ENCODE data around the gene FXYD6. TPM values are rescaled to one million over a fixed set of nuclear protein-coding genes. Genes with fewer than 3 reads are reported as not detected.

The FXYD6 gene
- total RNA-seq, 1 donor from 2014 or later: 57.1 TPM

DNA sequence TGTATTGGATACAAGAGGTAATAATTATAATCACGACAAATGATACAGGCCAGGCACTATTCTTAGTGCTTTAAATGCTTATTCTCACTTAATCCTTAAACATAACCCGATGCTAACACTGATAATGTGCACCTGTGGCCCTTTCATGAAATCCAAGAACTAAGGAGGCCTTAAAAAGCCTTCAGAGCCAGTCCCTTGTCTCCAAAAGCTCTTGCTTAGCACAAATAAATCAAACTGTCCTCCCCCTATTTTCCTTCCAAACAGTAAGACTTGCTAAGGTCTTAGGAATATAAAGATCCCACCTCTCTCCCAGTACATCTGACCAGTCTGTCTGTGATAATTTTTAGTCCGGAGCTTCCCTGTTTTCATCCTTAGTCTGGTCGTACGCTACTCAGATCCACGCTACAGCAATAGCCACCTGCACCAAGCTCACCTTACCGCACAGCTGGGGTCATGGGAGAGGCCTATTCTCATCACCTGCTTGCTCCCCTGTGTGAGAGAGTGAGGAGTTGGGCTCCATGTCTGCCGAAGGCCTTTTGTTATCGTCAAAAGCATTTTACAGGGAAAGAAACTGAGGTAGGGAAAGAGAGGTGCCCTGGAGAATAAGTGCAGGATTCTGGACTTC is 16.9 kb downstream of the FXYD6 start:
- H3K36me3 Mint-ChIP-seq (ENCODE audit: unreplicated experiment): peaks cover under 1% of the 10 kb centered on the region
- no peak overlapping the region for H3K4me3 Mint-ChIP-seq (ENCODE audit: unreplicated experiment)
- H3K27me3 Mint-ChIP-seq (ENCODE audit: unreplicated experiment): peaks cover 4% of the 10 kb centered on the region
- TF ChIP-seq, protein P1, sequence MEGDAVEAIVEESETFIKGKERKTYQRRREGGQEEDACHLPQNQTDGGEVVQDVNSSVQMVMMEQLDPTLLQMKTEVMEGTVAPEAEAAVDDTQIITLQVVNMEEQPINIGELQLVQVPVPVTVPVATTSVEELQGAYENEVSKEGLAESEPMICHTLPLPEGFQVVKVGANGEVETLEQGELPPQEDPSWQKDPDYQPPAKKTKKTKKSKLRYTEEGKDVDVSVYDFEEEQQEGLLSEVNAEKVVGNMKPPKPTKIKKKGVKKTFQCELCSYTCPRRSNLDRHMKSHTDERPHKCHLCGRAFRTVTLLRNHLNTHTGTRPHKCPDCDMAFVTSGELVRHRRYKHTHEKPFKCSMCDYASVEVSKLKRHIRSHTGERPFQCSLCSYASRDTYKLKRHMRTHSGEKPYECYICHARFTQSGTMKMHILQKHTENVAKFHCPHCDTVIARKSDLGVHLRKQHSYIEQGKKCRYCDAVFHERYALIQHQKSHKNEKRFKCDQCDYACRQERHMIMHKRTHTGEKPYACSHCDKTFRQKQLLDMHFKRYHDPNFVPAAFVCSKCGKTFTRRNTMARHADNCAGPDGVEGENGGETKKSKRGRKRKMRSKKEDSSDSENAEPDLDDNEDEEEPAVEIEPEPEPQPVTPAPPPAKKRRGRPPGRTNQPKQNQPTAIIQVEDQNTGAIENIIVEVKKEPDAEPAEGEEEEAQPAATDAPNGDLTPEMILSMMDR (IDR thresholded peaks at IDR 0.05; ENCODE audit: partially characterized antibody, unreplicated experiment): no peak
- peaks cover 7% of the 10 kb centered on the region for H3K9me3 Mint-ChIP-seq (ENCODE audit: unreplicated experiment)
- H3K27ac Mint-ChIP-seq (ENCODE audit: unreplicated experiment): no peak overlapping the region
- no peak for DNase-seq
- H3K4me1 Mint-ChIP-seq (ENCODE audit: low read depth, unreplicated experiment): peaks cover 7% of the 10 kb centered on the region

DNA sequence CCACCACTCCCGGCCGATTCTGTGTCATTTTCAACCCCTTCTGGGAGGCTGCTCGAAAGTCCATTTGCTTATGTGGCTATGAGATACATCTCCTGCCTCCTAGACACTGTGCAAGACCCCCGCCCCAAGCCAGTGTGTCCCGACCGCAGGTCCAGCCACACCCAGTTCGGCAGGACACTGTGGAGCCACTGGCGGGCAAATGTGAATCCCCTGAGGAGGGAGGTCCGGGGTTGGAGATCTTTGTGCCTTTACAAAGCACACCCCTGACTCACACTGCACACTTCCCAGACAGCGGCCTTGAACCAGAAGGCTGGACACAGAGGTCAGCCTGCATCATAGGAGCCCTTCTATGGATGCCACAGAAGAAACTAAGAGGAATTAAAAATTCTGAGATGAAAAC is 17.4 kb downstream of the FXYD6 start:
- Mint-ChIP-seq H3K4me1 (ENCODE audit: low read depth, unreplicated experiment) (peaks cover 7% of the 10 kb centered on the region), H3K9me3 (ENCODE audit: unreplicated experiment) (peaks cover 7% of the 10 kb centered on the region), H3K27me3 (ENCODE audit: unreplicated experiment) (peaks cover 4% of the 10 kb centered on the region), H3K36me3 (ENCODE audit: unreplicated experiment) (peaks cover 6% of the 10 kb centered on the region), H3K27ac (ENCODE audit: unreplicated experiment) (no peak overlapping the region), H3K4me3 (ENCODE audit: unreplicated experiment) (no peak overlapping the region)
- DNase-seq: no peak
- TF ChIP-seq, protein P1 (IDR thresholded peaks at IDR 0.05; ENCODE audit: partially characterized antibody, unreplicated experiment): no peak

GRCh38 chr11:117857734-117858414 is 18.6 kb downstream of the FXYD6 start:
- H3K4me1 Mint-ChIP-seq (ENCODE audit: low read depth, unreplicated experiment): peaks cover 7% of the 10 kb centered on the region
- TF ChIP-seq, protein P1 (IDR thresholded peaks at IDR 0.05; ENCODE audit: partially characterized antibody, unreplicated experiment): no peak
- DNase-seq: no peak

GRCh38 chr11:117855912-117856651 is 20.4 kb downstream of the FXYD6 start:
- Mint-ChIP-seq H3K9me3 (ENCODE audit: unreplicated experiment) (peaks cover 4% of the 10 kb centered on the region), H3K27me3 (ENCODE audit: unreplicated experiment) (peaks cover 8% of the 10 kb centered on the region), H3K27ac (ENCODE audit: unreplicated experiment) (no peak overlapping the region), H3K36me3 (ENCODE audit: unreplicated experiment) (peaks cover 17% of the 10 kb centered on the region), H3K4me1 (ENCODE audit: low read depth, unreplicated experiment) (no peaks in the 10 kb centered on the region), H3K4me3 (ENCODE audit: unreplicated experiment) (no peak overlapping the region)
- DNase-seq: no peak
- TF ChIP-seq, protein P1 (IDR thresholded peaks at IDR 0.05; ENCODE audit: partially characterized antibody, unreplicated experiment): no peak

More at GRCh38 chr11:117857734-117858414, 18.6 kb downstream of the FXYD6 start:
- Mint-ChIP-seq H3K36me3 (ENCODE audit: unreplicated experiment) (peaks cover 10% of the 10 kb centered on the region), H3K27ac (ENCODE audit: unreplicated experiment) (no peak overlapping the region), H3K9me3 (ENCODE audit: unreplicated experiment) (peaks cover 7% of the 10 kb centered on the region), H3K4me3 (ENCODE audit: unreplicated experiment) (no peak overlapping the region), H3K27me3 (ENCODE audit: unreplicated experiment) (peaks cover 6% of the 10 kb centered on the region)

All from glutamatergic neuron (in vitro differentiated cells).